AG04450 (cell line): Measurements from ENCODE around the gene TMEM121. TPM values are rescaled to one million over a fixed set of nuclear protein-coding genes. Genes with fewer than 3 reads are reported as not detected.

Experiments used
- CTCF ChIA-PET: fragments of 300-600, 350-600 bp; formaldehyde crosslinking; extraction: SDS; loops from one replicate; lab custom pipeline; 2022; ENCODE audit warnings: antibody characterized with exemption, inconsistent platforms; lab: Charles Lee
- POLR2A ChIA-PET: fragments of 350-600 bp; formaldehyde crosslinking; extraction: SDS; loops from one replicate; lab custom pipeline; 2021; ENCODE audit warnings: antibody characterized with exemption, inconsistent platforms; lab: Yijun Ruan, JAX
- DNase-seq: peaks from one replicate; pipeline ENCODE4 v3.0.0-alpha.2; 2011; ENCODE audit warnings: low read depth, low spot score
- H3K27ac ChIP-seq: one replicate; pipeline ENCODE4 v1.5.1; 2012; ENCODE audit warnings: low read depth, low read length, control low read depth
- H3K27me3 ChIP-seq: one replicate; pipeline ENCODE4 v1.6.0; 2012; ENCODE audit warnings: low read length; ENCODE audit not compliant: control insufficient read depth, insufficient read depth
- H3K4me3 ChIP-seq: 2 replicates; pipeline ENCODE4 v1.5.1; 2011; ENCODE audit warnings: mild to moderate bottlenecking, low read depth, low read length, control low read depth
- H3K9me3 ChIP-seq: 2 replicates; pipeline ENCODE4 v1.5.1; 2012; ENCODE audit warnings: low read length; ENCODE audit not compliant: control insufficient read depth, insufficient read depth
- polyA plus RNA-seq: library from polyadenylated mRNA; depleted of rRNA; stranded (reverse); fragments of >200 nt; gene quantifications from 2 replicates; pipeline ENCODE4 v1.2.3, GENCODE V29; 2011
- TF ChIP-seq, protein P1 (sequence below): IDR thresholded peaks from 2 replicates; pipeline ENCODE4 v1.5.1; 2011; ENCODE audit warnings: low read depth, low read length, control low read depth, inconsistent platforms

Gene TMEM121
- polyA plus RNA-seq, 1 experiment: 1.5 TPM

- ChIA-PET POLR2A (no interaction called here), CTCF (interaction anchor here (0.6 to 2.0 kb wide), 2 partner anchors 161 to 905 kb away, joined by 3 to 8 read pairs; no protein-coding TSS in a partner anchor)
- Histone ChIP-seq H3K27me3 (peaks cover 17% of the 10 kb centered on the region), H3K27ac (no peak overlapping the region), H3K4me3 (no peak overlapping the region), H3K9me3 (peaks cover 3% of the 10 kb centered on the region; the same call in 1 of the 2 replicates)
- no peak for DNase-seq
- TF ChIP-seq, protein P1, sequence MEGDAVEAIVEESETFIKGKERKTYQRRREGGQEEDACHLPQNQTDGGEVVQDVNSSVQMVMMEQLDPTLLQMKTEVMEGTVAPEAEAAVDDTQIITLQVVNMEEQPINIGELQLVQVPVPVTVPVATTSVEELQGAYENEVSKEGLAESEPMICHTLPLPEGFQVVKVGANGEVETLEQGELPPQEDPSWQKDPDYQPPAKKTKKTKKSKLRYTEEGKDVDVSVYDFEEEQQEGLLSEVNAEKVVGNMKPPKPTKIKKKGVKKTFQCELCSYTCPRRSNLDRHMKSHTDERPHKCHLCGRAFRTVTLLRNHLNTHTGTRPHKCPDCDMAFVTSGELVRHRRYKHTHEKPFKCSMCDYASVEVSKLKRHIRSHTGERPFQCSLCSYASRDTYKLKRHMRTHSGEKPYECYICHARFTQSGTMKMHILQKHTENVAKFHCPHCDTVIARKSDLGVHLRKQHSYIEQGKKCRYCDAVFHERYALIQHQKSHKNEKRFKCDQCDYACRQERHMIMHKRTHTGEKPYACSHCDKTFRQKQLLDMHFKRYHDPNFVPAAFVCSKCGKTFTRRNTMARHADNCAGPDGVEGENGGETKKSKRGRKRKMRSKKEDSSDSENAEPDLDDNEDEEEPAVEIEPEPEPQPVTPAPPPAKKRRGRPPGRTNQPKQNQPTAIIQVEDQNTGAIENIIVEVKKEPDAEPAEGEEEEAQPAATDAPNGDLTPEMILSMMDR: no peak
Observed at GRCh38 chr14:105531894-105532623, 5.7 kb downstream of the TMEM121 start.

- POLR2A ChIA-PET: no interaction called here
- no peak for DNase-seq
- CTCF ChIA-PET: interaction anchor here (0.6 to 2.0 kb wide), 4 partner anchors 16 to 905 kb away, joined by 3 to 8 read pairs (median 4); no protein-coding TSS in a partner anchor
- Histone ChIP-seq H3K27ac (no peak overlapping the region), H3K27me3 (peaks cover 20% of the 10 kb centered on the region), H3K4me3 (no peak overlapping the region), H3K9me3 (peaks cover 3% of the 10 kb centered on the region; the same call in 1 of the 2 replicates)
- TF ChIP-seq, protein P1: peak; percentile 43
Observed at GRCh38 chr14:105532735-105533141, 6.4 kb downstream of the TMEM121 start.

DNA sequence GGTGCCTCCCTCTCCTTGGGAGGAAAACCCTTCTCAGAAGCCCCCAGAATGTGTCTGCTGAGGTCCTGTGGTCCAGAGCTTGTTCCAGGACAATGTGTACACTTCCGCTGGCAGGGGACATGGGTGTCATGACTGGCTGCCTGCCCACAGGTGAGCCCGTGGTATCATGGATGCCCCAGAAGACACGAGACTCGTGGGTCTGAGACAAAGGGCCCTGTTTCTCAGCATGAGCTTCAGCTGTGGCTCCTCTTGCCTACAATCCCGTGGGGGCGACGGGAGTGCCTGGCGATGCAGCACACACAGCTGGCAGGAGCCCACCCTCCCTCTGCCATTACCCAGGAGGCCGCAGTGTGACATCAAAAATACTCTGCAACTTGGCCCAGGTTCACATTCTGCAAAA, 7.0 kb downstream of the TMEM121 start:
- Histone ChIP-seq H3K4me3 (no peak overlapping the region), H3K27ac (no peak overlapping the region), H3K27me3 (peaks cover 20% of the 10 kb centered on the region), H3K9me3 (peaks cover 3% of the 10 kb centered on the region; the same call in 1 of the 2 replicates)
- DNase-seq: no peak
- CTCF ChIA-PET: interaction anchor here (1.1 to 2.0 kb wide), 3 partner anchors 16 to 162 kb away, joined by 4 to 8 read pairs (median 5); no protein-coding TSS in a partner anchor
- POLR2A ChIA-PET: no interaction called here
- TF ChIP-seq, protein P1: no peak

DNA sequence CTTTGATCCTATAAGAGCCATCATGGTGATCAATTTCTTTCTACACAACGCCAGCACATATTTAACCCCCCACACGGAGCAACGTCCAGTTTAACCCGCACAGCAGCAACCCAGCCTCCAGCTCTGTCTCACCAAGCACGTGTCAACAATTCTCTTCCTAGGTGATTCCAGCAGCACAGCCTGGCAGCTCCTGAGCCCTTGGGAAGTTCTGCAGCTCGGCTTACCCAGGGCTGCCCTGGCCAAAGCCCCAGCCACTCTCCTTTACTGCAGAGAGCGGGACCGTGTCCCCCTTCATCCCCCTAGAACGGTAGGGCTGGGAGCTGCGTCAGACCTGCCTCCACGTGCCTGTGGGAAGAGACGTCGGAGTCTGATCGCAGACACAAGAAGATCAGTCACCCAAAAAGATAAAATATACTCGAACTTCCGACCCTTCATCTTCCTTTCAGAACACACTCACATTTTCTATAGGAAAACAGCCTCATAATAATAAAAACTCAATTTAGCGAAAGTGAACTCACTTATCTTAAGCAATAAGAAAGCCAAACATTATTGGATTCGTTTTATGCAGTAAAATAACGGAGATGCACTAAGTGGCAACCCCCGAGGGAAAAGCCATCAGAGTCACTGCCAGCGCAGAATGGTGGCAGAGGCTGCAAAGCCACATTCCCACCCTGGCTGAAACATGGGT, 7.6 kb downstream of the TMEM121 start:
- H3K4me3 ChIP-seq: no peak overlapping the region
- TF ChIP-seq, protein P1: no peak
- H3K9me3 ChIP-seq: peaks cover 3% of the 10 kb centered on the region; the same call in 1 of the 2 replicates
- H3K27ac ChIP-seq: no peak overlapping the region
- CTCF ChIA-PET: interaction anchor here (1.1 to 2.0 kb wide), 3 partner anchors 15 to 163 kb away, joined by 4 to 8 read pairs (median 5); no protein-coding TSS in a partner anchor
- POLR2A ChIA-PET: no interaction called here
- H3K27me3 ChIP-seq: peaks cover 20% of the 10 kb centered on the region
- DNase-seq: no peak
